Panc1 (cell line): ENCODE results near the gene PXYLP1. TPM values are rescaled to one million over a fixed set of nuclear protein-coding genes. Genes with fewer than 3 reads are reported as not detected.

Experiments
- ATAC-seq: fragments of 200-7000 bp; cut with Tn5 transposase; 2 replicates; pipeline ENCODE4 v1.9.1; 2020; ENCODE audit warnings: mild to moderate bottlenecking, moderate library complexity
- BruUV-seq: library from RNA; stranded (reverse); fragments of 400-500 nt; replicated peaks from 2 replicates; lab custom pipeline; 2021; lab: Mats Ljungman, UMichigan
- CTCF ChIA-PET: fragments of 300-600 bp; sonication (Branson Sonifier 250); formaldehyde crosslinking; loops from one replicate; lab custom pipeline; 2022; ENCODE audit warnings: antibody characterized with exemption; lab: Charles Lee
- POLR2A ChIA-PET: fragments of 300-600 bp; sonication (Branson Sonifier 250); formaldehyde crosslinking; loops from one replicate; lab custom pipeline; 2022; ENCODE audit warnings: antibody characterized with exemption; lab: Charles Lee
- DNase-seq: peaks from one replicate; pipeline ENCODE4 v3.0.0-alpha.2; 2010; ENCODE audit warnings: low read depth, low spot score
- H3K27ac ChIP-seq: 2 replicates; pipeline ENCODE4 v1.5.1; 2011; ENCODE audit warnings: mild to moderate bottlenecking, low read length, inconsistent platforms
- H3K27me3 ChIP-seq: fragments of 200-500 bp; sonication (Bioruptor generic); 2 replicates; pipeline ENCODE4 v1.6.0; 2014; ENCODE audit warnings: low read length, inconsistent platforms; ENCODE audit not compliant: control insufficient read depth, insufficient read depth
- H3K36me3 ChIP-seq: fragments of 200-500 bp; sonication (Bioruptor generic); 2 replicates; pipeline ENCODE4 v1.5.1; 2014; ENCODE audit warnings: inconsistent platforms, mild to moderate bottlenecking, low read length, moderate library complexity; ENCODE audit not compliant: control insufficient read depth, insufficient read depth
- H3K4me1 ChIP-seq: 2 replicates; pipeline ENCODE4 v1.5.1; 2011; ENCODE audit warnings: inconsistent platforms, mild to moderate bottlenecking, low read length, moderate library complexity; ENCODE audit not compliant: control insufficient read depth, insufficient read depth
- H3K4me3 ChIP-seq, 2 experiments: 2 replicates each; pipeline ENCODE4 v1.5.1; 2011 to 2012; ENCODE audit warnings: low read depth in 2 of 2, low read length in 2 of 2, mild to moderate bottlenecking in 2 of 2, inconsistent platforms in 1 of 2, moderate library complexity in 1 of 2
- H3K9me3 ChIP-seq: fragments of 200-500 bp; sonication (Bioruptor generic); 2 replicates; pipeline ENCODE4 v1.5.1; 2014; ENCODE audit warnings: low read depth, mild to moderate bottlenecking, inconsistent platforms, low read length, moderate library complexity; ENCODE audit not compliant: control insufficient read depth, insufficient read depth
- POLR2AphosphoS5 ChIP-seq: IDR thresholded peaks from 2 replicates; pipeline ENCODE4 v1.6.1; 2012; ENCODE audit warnings: mild to moderate bottlenecking, low read depth, low read length, moderate library complexity
- REST ChIP-seq, 2 experiments: IDR thresholded peaks; 2 replicates each; pipeline ENCODE4 v1.6.1; 2011 to 2012; ENCODE audit warnings: low read depth in 2 of 2, control low read depth in 1 of 2, low read length in 1 of 2, mild to moderate bottlenecking in 1 of 2, moderate library complexity in 1 of 2; ENCODE audit not compliant: insufficient read depth in 1 of 2
- SIN3A ChIP-seq: IDR thresholded peaks from 2 replicates; pipeline ENCODE4 v1.6.1; 2012; ENCODE audit warnings: low read depth, mild to moderate bottlenecking, low read length, moderate library complexity, borderline replicate concordance; ENCODE audit not compliant: insufficient read depth
- TCF7L2 ChIP-seq: IDR thresholded peaks from 2 replicates; pipeline ENCODE4 v1.6.1; 2011; ENCODE audit warnings: mild to moderate bottlenecking, low read depth, low read length, inconsistent platforms
- in situ Hi-C: cut with HindIII; loops from 2 replicates; pipeline ENCODE4 v1.10.0; 2016; ENCODE audit warnings: low sequenced_read_pairs, low pct_unique_long_range_greater_than_20kb
- intact Hi-C: fragments of 100-400 bp; cut with micrococcal nuclease; formaldehyde crosslinking; loops from one replicate; pipeline ENCODE4 v1.10.0; 2022; ENCODE audit not compliant: unreplicated experiment
- total RNA-seq: library from RNA; stranded (reverse); gene quantifications from one replicate; pipeline ENCODE4 v1.2.1, GENCODE V29; 2021; ENCODE audit not compliant: unreplicated experiment
- TF ChIP-seq, protein P1 (sequence below): fragments of 450-650 bp; IDR thresholded peaks from 2 replicates; pipeline ENCODE4 v1.5.1; 2017; ENCODE audit warnings: mild to moderate bottlenecking

Gene PXYLP1
- total RNA-seq, 1 experiment from 2014 or later, result 1.4 TPM

- Histone ChIP-seq H3K4me1 (no peaks in the 10 kb centered on the region), H3K27ac (no peak overlapping the region), H3K4me3 (no peak overlapping the region), H3K9me3 (no peaks in the 10 kb centered on the region), H3K36me3 (no peaks in the 10 kb centered on the region), H3K27me3 (no peaks in the 10 kb centered on the region; the same call in 1 of the 2 replicates)
- CTCF ChIA-PET, result no interaction called here
- no TSS peak for BruUV-seq
- DNase-seq (no peak), ATAC-seq (no peak)
- in situ Hi-C loops (no loop called here), intact Hi-C loops (no loop called here)
- no peak for TF ChIP-seq REST (IDR thresholded peaks at IDR 0.05; ENCODE audit: insufficient read depth in 1 of 2, low read depth in 2 of 2, low read length in 1 of 2)
- no peak for TF ChIP-seq POLR2AphosphoS5
- TF ChIP-seq TCF7L2, result no peak
- TF ChIP-seq SIN3A, result no peak
- TF ChIP-seq, protein P1, sequence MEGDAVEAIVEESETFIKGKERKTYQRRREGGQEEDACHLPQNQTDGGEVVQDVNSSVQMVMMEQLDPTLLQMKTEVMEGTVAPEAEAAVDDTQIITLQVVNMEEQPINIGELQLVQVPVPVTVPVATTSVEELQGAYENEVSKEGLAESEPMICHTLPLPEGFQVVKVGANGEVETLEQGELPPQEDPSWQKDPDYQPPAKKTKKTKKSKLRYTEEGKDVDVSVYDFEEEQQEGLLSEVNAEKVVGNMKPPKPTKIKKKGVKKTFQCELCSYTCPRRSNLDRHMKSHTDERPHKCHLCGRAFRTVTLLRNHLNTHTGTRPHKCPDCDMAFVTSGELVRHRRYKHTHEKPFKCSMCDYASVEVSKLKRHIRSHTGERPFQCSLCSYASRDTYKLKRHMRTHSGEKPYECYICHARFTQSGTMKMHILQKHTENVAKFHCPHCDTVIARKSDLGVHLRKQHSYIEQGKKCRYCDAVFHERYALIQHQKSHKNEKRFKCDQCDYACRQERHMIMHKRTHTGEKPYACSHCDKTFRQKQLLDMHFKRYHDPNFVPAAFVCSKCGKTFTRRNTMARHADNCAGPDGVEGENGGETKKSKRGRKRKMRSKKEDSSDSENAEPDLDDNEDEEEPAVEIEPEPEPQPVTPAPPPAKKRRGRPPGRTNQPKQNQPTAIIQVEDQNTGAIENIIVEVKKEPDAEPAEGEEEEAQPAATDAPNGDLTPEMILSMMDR, result no peak
- POLR2A ChIA-PET, result no interaction called here
These were observed 10.2 kb downstream of the PXYLP1 start for GRCh38 chr3:141241616-141242376.

DNA sequence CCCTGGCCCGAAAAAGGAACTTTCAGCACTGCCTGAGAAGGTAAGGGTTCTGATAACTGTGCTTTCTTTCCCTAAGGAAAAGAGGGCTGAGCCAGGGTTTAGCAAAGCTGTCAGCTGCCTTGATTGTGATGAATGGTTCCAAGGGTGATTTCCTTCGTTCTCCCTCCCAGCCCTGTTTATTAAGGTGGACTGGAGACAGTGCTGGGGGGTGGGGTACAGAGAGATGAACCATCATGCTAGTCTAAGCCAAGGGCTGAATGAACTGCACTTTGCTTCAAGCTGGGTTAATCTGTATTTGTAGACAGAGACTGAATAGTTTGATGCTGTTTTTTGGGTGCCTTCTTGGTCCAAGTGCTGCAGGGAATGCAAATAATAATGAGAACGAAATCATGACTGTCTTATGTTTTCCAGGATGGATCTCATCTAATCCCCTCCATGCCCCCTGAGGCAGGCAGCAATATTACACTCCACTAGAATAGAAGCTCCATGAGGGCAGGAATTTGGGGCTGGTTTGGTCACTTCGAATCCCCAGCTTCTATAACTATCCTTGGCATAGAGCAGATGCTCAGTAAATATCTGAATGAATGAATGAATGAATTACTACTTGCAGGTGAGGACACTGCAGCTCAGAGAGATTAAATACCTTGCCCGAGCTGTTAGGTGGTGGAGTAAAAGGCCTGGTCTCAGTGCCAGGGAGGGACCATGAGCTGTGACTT is 10.9 kb downstream of the PXYLP1 start:
- in situ Hi-C loops (no loop called here), intact Hi-C loops (no loop called here)
- POLR2A ChIA-PET, result no interaction called here
- no peak overlapping the region for H3K27ac ChIP-seq
- no peak overlapping the region for H3K4me3 ChIP-seq
- H3K27me3 ChIP-seq, result no peaks in the 10 kb centered on the region; the same call in 1 of the 2 replicates
- no peaks in the 10 kb centered on the region for H3K36me3 ChIP-seq
- no peaks in the 10 kb centered on the region for H3K4me1 ChIP-seq
- ATAC-seq, result no peak
- TF ChIP-seq, protein P1, result no peak
- no peak for TF ChIP-seq TCF7L2
- TF ChIP-seq POLR2AphosphoS5, result no peak
- no peak for TF ChIP-seq REST (IDR thresholded peaks at IDR 0.05; ENCODE audit: insufficient read depth in 1 of 2, low read depth in 2 of 2, low read length in 1 of 2)
- TF ChIP-seq SIN3A, result no peak
- no peaks in the 10 kb centered on the region for H3K9me3 ChIP-seq
- no peak for DNase-seq
- CTCF ChIA-PET, result no interaction called here
- no TSS peak for BruUV-seq
